ENCODE measurements around the gene RNF123.

Gene RNF123

DNA sequence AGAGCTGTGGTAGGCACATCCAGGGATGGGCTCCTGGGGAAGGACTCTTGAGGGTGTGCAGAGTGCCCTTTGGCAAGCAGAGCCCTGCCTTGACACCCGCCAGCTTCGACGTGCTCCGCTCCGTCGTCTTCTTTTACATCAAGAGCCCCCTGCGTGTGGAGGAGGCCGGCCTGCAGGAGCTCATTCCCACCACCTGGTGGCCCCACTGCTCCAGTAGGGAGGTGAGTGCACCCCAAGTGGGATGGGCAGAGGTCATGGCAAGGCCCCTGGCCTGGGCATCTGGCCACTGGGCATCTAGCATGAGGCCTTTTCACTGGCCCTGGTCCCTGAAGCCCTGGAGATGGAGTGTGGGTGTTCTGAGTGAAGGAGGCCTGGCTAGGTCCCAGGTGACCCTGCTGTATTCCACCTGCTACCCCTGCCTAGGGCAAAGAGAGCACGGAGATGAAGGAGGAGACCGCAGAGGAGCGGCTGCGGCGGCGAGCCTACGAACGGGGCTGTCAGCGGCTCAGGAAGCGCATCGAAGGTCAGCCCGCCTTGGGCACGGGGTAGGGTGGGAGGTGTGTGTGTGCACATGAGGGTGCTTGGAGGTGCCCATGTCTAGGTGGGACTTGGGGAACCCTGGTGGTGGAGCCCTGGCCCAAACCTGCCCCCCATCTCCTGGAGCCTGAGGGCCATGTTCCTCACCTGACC lies 12.2 kb downstream of the RNF123 start:
- no peak for DNase-seq (ENCODE audit: low spot score)

- no peak for DNase-seq (ENCODE audit: low spot score)
Observed at GRCh38 chr3:49702672-49703071, 13.3 kb downstream of the RNF123 start.

DNA sequence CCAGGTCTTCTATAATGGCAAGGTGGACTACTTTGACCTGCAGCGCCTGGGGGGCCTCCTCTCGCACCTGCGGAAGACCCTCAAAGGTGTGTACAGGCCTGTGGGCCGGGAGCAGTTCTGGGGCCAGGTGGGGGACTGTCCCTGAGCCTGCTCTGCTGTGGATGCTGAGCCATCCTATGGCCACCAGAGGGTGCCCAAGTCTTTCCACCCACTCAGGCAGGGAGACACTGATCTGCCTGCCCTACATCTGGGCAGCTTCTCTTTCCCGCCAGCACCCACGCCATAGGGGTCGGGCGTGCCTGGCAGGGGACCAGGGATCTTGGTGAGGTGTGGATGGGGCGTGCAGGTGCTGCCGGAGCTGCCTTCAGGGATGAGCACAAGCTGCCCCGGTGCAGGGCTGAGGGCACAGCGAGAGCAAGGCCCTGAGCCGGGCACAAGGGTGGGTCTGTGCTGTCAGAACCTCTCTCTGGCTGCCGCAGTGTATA lies 14.1 kb downstream of the RNF123 start:
- peak; percentile 61 for DNase-seq (ENCODE audit: low spot score)

GRCh38 chr3:49703956-49704355 lies 14.6 kb downstream of the RNF123 start:
- no peak for DNase-seq (ENCODE audit: low spot score)

DNA sequence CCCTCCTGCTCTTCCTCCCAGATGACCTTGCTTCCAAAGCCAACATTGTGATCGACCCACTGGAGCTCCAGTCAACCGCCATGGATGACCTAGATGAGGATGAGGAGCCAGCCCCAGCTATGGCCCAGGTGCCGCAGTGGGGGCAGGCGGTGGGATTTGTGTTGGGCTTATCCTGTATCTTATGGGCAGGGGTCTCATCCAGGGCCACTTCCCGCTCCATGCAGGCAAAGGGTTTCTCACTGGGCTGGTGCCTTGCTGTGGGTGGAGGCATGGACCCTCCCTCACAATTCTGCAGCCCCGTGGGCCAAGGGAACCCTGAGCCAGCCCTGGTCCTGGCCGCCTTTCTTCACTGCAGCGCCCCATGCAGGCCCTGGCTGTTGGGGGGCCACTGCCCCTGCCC lies 15.3 kb downstream of the RNF123 start:
- DNase-seq (ENCODE audit: low spot score), result no peak

DNA sequence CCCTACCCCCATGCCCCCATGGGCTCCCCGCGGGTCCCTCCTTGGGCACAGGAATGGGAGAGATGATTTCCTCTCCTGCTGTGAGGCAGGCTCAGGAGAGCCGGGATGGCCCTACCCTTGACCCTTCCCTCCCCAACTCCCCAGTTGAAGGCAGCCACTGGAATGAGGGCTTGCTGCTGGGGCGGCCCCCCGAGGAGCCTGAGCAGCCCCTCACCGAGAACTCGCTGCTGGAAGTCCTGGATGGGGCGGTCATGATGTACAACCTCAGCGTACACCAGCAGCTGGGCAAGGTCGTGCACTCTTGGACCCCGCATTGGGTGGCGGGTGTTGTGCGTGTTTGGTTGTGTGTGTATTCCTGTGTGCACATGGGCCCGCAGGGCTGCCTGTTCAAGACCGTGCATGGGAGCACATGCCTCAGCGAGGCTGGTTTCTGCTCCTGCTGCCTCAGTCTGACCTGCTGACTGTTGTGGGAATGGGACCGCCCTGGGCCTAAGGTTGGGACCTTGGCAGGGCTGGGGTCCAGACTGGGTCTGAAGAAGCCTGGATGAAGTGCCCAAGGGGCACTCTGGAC lies 16.1 kb downstream of the RNF123 start:
- DNase-seq (ENCODE audit: low spot score), result no peak

DNA sequence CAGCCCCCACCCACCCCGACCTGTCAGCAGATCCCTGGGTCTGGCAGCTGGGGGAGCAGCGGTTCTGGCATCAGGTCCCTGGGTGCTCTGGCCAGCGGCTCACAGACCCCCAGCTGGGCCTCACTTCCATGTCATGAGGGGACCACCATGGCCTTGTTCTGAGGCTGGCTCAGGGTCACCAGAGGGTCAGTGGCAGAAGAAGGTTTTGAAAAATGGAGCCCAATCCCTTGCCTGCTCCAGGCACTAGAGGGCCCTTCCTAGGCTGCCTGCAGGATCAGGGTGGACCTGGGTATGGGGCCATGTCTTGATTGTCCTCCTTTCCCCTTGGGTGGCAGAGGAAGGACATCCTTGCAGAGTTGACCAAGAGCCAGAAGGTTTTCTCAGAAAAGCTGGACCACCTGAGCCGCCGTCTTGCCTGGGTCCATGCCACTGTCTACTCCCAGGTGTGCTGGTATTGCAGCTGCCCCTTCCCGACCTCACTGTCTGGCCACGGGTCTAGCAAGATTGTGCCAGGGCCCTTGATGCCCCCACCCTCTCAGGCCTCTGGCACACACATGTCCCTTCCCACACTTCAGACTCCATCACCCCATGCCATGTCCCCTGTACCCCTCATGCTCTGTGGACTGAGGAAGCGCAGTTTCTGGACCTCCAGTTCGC lies 17.2 kb downstream of the RNF123 start:
- DNase-seq (ENCODE audit: low spot score), result no peak

GRCh38 chr3:49707113-49707480 lies 17.7 kb downstream of the RNF123 start:
- no peak for DNase-seq (ENCODE audit: low spot score)

DNA sequence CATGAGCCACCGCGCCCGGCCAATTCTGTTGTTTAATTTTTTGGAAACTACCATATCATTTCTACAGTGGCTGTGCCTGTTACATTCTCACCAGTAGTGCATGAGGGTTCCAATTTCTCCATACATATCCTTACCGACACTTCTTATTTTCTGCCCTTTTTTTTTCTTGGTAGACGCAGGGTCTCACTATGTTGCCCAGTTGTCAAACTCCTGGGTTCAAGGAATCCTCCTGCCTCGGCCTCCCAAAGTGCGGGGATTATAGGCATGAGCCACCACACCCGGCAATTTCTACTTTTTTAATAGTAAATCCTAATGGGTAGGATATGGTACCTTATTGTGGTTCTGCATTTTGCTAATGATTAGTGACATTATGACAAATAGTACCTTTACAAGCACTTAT lies 20.5 kb downstream of the RNF123 start:
- DNase-seq (ENCODE audit: low spot score), result no peak

- DNase-seq (ENCODE audit: low spot score), result no peak
Observed at GRCh38 chr3:49711489-49711888, 22.1 kb downstream of the RNF123 start.

DNA sequence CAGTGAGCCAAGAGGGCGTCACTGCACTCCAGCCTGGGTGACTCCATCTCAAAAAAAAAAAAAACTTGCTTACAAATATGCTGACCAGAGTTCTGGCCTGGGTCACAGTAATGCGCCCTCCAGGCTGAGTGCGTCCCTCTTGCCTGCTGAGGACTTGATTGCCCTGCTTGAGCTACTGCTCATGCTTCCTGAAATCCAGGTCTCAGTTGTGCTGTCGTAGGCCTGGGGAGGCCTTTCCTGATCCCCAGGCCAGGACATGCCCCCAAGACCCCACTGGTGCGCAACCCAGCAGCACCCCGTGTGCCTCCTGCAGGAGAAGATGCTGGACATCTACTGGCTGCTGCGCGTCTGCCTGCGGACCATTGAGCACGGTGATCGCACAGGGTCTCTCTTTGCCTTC lies 22.8 kb downstream of the RNF123 start:
- no peak for DNase-seq (ENCODE audit: low spot score)

DNA sequence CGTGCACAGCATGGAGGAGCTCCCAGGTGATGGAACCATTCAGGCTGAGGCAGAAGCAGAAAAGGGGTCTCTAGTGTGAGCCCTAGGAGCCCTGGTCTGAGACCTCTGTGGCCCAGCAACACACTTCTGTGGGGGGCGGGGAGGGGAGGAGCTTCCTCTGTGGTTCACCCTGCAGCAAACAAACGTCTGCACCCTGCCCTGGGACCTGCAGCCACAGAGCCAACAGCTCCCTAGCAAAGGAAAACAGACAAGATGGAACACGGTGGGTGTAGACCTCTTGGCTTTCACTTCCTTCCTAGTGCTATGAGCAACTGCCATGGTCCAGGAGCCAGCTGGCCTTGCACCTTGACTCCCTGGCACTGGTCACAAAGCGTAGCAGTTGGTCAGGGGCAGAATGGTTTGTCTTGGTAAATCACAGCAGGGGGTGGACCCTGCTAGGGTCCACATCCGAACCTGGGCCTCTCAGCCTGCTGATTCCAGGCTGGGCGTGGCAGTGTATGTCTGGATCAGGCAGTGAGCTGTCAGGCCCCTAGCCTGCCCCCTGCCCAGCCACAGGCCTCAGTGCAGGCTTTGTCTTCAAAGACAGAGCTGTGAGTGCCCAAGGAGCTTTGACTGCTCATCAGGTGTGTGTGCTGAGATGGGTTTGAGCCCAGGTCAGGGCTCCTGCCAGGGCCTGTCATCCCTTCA lies 23.4 kb downstream of the RNF123 start:
- DNase-seq (ENCODE audit: low spot score), result no peak

DNA sequence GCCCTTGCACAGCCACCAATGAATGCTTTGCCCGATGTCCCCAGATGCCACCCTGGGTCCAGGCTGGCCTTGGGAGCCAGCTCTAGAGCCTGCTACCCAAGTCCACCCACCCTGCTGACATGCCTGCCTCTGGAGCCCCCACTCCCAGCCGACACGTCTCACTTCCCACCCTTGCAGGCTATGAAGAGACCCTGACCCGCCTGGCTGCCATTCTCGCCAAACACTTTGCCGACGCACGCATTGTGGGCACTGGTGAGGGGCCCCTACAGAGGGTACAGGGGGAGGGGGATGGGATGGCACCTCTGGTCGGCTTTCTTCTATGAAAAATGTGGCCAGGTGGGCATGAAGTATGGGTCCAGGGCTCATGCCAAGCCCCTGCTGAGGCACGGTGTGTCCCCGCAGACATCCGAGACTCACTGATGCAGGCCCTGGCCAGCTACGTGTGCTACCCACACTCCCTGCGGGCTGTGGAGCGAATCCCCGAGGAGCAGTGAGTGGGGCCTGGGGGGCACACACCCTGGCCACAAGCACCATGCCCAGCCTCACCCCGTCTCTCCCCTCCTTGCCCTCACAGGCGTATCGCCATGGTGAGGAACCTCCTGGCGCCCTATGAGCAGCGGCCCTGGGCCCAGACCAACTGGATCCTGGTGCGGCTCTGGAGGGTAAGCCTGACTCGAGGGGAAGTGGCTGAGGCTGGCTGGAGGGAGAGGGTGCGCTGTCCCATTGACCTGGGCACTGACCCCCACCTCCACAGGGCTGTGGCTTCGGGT lies 24.2 kb downstream of the RNF123 start:
- no peak for DNase-seq (ENCODE audit: low spot score)

- no peak for DNase-seq (ENCODE audit: low spot score)
Observed at GRCh38 chr3:49714728-49715550, 25.6 kb downstream of the RNF123 start.

DNA sequence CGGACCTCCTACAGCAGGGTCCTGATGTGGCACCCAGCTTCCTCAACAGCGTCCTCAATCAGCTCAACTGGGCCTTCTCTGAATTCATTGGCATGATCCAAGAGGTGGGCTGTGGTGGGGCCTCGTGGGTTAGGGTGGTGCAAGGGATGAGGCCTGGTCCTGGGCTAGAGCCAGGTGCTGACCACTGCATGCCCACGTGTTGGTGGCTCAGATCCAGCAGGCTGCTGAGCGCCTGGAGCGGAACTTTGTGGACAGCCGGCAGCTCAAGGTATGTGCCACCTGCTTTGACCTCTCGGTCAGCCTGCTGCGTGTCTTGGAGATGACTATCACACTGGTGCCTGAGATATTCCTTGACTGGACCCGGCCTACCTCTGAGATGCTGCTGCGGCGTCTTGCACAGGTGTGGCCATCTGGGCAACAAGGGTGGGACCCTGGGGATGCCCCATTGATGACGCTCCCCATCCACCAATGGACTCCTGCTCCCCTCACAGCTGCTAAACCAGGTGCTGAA lies 26.3 kb downstream of the RNF123 start:
- DNase-seq (ENCODE audit: low spot score), result no peak

- no peak for DNase-seq (ENCODE audit: low spot score)
Observed at GRCh38 chr3:49716169-49716568, 26.8 kb downstream of the RNF123 start.

DNA sequence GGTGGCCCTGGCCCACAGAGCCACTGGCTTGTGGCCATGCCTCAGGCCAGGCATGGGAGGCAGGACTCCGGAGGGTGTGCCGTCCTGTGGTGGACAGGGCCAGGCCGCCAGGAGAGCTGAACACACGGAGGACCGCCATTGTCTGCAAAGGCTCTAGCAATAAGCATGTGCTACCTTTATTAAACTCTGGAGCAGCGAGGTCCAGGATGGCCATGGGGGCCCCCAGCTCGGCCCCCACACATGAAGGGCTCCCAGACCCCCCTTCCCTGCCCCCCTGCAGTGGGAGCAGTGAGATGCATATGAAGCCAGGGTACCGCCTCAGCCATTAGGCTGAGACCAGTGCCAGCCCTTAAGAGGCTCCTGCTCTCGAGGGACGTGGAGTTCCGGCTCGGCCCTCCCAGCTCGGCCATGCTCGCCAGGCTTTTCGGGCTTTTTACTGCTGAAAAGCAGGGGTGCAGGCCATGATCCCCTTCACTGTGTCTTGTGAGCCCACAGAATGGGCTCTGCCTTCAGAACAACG lies 27.4 kb downstream of the RNF123 start:
- DNase-seq (ENCODE audit: low spot score), result no peak

GRCh38 chr3:49717211-49717958 lies 28.0 kb downstream of the RNF123 start:
- DNase-seq (ENCODE audit: low spot score), result no peak

Measured in SK-N-DZ (cell line).